Hematopoietic multipotent progenitor cell treated with erythropoietin and hydrocortisone succinate and interleukin-3 and kit ligand, for 15 days (in vitro differentiated cells): ENCODE data around the gene AMER1.
"Not testable (repeated sequence)": the region's sequence is repeated elsewhere in the genome, so short reads cannot be mapped to it uniquely, and the experiment has no call there.

Experiments used
- DNase-seq: peaks from one replicate; pipeline ENCODE4 v3.0.0-alpha.2; 2015; ENCODE audit warnings: low spot score

AMER1 gene

GRCh38 chrX:64205441-64205734 is at the start of gene AMER1:
Gene AMER1 (minus strand): TSS chrX:64205708. CDS start chrX:64193286, 12,422 bp downstream.
- DNase-seq = no peak

- no peak for DNase-seq
These were observed 24.8 kb upstream of the AMER1 start, which contains the start of gene ASB12 for GRCh38 chrX:64230123-64230970. Gene ASB12 (minus strand): TSS chrX:64230607. CDS start chrX:64225650, 4,957 bp downstream.

GRCh38 chrX:64229154-64229553 is 23.6 kb upstream of the AMER1 start:
- no peak for DNase-seq

DNA sequence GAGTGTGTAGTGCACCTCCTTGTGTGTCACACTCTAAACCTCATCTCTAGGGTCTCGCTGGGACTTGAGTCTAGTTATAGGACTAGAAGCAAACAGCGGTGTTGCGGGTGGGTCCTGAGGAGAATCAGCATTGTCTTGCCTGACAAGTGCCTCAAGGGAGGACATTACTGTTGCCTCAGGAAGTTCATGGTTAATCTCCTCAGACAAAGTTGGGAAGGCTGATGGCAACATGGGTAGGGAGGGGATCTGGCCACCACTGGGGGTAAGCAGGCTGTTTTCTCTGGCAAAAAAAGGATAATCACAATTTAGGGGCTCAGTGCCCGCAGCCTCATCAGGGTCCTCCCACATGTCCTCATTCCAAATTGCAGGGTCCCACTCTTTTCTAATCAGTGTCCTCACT is 12.5 kb upstream of the AMER1 start:
- DNase-seq = no peak

GRCh38 chrX:64213989-64214388 is 8.5 kb upstream of the AMER1 start:
- DNase-seq = not testable (repeated sequence)

GRCh38 chrX:64206556-64207162 is 1.2 kb upstream of the AMER1 start:
- DNase-seq = no peak

GRCh38 chrX:64205735-64206501 is 410 bp upstream of the AMER1 start:
- peak; percentile 83 for DNase-seq

GRCh38 chrX:64204701-64205440 is 637 bp downstream of the AMER1 start:
- DNase-seq = peak; percentile 2

DNA sequence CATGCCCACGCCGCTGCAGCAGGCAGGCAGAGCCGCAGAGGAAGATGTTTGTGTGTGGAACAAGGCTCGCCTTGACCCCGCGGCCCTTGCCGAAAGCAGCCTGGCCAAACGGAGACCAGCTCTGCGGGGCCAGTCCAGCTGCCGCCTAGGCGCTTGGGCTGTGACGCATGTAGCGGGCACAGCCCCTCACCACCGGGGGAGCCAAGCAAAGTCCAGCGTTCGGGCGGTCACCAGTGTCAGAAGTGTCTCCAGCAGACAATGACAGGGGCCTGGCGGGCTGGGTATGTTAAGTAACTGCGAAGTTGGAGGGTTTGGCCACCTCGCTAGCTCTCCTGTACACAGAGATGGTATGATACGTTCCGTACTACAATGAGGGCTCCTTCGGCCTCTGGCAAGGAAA is 1.3 kb downstream of the AMER1 start:
- no peak for DNase-seq

GRCh38 chrX:64202808-64203325 is 2.6 kb downstream of the AMER1 start:
- no peak for DNase-seq

GRCh38 chrX:64198036-64198435 is 7.5 kb downstream of the AMER1 start:
- DNase-seq = peak; percentile 29

DNA sequence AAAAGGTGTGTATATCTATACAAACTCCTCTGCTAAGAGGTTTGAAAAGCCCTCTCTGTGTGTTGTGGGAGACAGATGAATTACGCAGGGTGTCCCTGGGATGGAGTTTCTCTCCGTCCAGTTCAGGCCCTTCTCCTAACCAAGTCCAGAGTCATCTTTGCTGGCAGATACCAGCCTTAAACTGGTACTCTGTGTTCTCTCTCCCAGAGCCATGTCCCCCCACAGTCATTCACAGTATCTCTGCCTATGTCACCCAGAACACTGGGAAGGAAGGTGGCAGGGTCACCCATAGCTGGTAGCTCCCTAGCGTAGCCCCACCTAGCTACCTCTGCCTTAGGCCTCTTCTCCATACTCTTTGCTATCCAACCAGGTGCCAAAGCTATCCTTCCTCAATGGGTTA is 8.9 kb downstream of the AMER1 start:
- DNase-seq = no peak

DNA sequence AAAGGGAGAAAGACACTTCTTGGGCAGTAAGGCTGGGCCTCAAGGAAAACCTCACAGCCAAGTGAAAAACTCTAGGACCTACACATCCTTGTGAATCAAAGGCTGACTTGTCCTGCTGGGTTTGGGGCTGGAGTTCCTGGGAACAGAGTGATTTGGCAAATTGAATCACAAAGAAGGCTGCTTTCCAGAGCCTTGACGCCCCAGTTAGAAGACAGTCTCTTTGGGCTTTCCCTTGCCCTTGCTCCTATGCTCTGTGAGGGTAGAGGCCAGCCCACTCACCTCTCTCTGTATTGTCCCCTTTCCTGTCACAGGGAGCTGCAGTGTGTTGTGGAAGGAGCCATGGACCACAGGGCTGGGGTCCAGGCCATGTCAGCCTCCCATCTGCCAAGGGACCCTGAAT is 9.6 kb downstream of the AMER1 start:
- DNase-seq = no peak

DNA sequence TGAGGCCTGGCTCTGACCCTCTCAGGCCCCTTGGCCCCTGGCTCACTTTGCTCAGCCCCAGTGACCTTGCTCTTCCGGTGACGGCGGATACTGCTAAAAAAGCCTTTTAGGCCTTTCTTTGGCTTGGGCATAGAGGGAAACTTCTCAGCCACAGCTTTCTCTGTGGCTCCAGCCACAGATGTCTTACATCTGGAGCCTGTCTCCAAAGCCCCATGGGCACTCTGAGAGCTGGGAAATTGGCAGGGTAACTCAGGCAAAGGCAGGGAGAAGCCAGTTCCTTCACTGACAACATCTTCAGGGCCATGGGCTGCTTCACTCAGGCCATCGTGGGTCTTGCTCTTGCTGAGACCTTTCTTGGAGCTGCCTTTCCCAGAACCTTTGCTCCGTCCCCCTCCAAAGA is 12.8 kb downstream of the AMER1 start:
- no peak for DNase-seq

DNA sequence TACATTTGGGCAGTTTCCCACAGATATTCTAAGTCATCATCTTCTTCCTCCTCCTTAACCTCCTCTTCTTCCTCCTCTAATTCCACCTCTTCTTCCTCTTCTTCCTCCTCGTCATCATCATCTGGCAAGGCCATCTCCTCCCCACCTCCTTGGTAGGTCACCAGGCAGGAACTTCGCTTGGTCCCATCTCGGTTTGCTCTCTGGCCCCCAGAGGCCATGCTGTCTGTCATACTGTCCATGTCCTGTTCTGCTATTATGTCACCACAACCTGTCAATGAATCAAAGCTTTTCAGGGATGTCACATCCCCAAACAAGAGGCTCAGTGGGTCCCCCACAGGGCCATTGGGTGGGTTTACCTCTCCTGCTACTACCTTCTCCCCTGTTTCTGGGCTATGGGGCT is 13.5 kb downstream of the AMER1 start:
- no peak for DNase-seq

GRCh38 chrX:64191281-64192010 is 14.1 kb downstream of the AMER1 start:
- DNase-seq = no peak

- no peak for DNase-seq
These were observed 15.3 kb downstream of the AMER1 start for GRCh38 chrX:64190136-64190740.

GRCh38 chrX:64188901-64189300 is 16.6 kb downstream of the AMER1 start:
- no peak for DNase-seq

DNA sequence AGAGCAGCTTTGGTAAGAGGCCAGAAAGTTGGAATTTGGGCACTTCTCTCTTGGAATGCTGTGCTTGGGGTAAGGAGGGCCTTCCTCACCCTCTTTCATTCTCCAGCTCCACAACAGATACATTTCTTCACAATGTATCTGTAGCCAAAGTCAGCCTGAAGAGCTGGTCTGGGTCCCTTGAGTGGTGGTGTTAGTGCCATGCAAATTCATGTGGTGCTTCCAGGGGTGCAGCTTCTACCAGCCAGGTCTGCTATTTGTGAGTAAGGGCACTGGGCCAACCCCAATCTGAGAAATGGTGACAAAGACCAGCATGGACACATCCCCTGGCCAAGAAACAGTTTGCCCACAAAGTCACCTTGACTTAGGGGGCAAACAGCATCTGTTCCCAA is 17.8 kb downstream of the AMER1 start:
- DNase-seq = no peak

- DNase-seq = no peak
These were observed 18.3 kb downstream of the AMER1 start for GRCh38 chrX:64186974-64187761.
